Omental fat pad (tissue), 4 donors: ENCODE measurements around the gene ULBP2. TPM values are rescaled to one million over a fixed set of nuclear protein-coding genes. Genes with fewer than 3 reads are reported as not detected.
"Not testable (repeated sequence)": the region's sequence is repeated elsewhere in the genome, so short reads cannot be mapped to it uniquely, and the experiment has no call there.

ENCODE experiments used
- ATAC-seq: fragments of 150-250 bp; one replicate; pipeline ENCODE4 v1.9.1; 2016; ENCODE audit warnings: mild to moderate bottlenecking, moderate library complexity; ENCODE audit not compliant: low FRiP score
- DNase-seq: peaks from one replicate; pipeline ENCODE4 v3.0.0-alpha.2; 2019; ENCODE audit warnings: low spot score
- CTCF ChIP-seq, 3 donors: fragments of 450-650 bp; IDR thresholded peaks; one replicate each; pipeline ENCODE4 v1.5.1; 2016 to 2017; ENCODE audit warnings: antibody characterized with exemption in 3 of 3, mild to moderate bottlenecking in 3 of 3, moderate library complexity in 2 of 3
- total RNA-seq, 4 donors: library from RNA; depleted of rRNA; stranded (reverse); fragments of >200 nt; gene quantifications; one replicate each; pipeline ENCODE4 v1.1.0, GENCODE V29; 2016

The ULBP2 gene
- total RNA-seq, 4 donors from 2014 or later, result 1.1 to 2.5 (median 1.2) TPM; not detected in 1

DNA sequence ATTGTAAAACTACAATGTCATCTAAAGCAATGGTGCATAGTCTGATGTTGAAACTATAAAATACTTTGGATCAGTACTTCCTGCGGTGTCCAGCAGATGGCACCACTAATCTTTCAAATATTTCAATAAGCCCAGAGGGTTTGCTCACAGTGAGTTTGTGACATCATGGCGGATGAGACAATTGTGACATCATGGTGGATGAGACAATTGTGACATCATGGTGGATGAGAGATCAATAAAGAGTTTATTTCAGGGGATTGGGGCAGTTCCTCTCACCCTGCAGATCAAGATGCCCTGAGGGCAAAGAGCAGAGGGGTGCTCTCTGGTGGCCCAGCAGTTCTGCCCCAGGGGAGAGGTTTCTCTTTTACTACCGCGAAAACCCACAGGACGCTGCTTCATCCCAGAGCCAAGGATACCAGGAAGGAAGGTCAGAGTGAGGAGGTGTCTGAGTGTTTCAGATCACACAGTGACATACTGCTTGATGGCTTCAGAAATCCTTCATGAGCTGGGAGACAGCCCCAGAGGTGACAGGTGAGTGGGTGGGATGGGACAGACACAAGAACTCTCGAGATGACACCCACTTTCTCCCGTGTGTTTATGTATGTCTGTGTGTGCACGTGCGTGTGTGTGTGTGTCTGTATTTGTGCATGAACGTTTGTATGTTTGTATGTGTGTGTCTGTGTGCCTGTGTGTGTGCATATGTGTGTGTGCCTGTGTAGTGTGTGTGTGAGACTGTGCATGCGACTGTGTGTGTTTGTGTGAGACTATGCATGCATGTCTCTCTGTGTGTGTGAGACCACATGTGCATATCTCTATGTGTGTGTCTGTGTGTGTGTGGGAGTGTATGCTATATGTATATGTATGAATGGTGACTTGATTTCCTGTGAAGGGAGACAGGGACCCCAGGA lies 7.3 kb upstream of the ULBP2 start:
- DNase-seq (peak; percentile 89), ATAC-seq (no peak)
- peak in 1 of 3 donors; percentile 35 for TF ChIP-seq CTCF (IDR thresholded peaks at IDR 0.05)

DNA sequence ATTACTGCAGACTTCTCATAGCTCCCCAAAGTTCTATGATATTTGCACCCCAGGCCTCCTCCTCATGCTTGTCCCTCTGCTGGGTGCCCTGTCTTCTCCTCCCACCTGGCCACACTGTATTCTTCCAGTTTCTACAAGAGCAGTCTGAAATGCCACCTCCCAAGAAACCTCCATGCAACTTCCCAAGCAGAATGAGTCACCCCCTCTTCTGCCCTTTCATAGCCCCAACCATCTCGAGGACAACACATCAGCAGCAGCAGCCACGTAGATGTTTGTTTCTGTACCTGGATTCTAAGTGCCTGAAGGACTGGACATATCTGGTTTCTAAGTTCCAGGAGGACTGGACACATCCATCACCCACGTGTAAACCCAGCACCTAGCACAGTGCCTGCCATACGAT lies 6.6 kb upstream of the ULBP2 start:
- TF ChIP-seq CTCF (IDR thresholded peaks at IDR 0.05), result no peak
- DNase-seq (no peak), ATAC-seq (peak; percentile 33)

DNA sequence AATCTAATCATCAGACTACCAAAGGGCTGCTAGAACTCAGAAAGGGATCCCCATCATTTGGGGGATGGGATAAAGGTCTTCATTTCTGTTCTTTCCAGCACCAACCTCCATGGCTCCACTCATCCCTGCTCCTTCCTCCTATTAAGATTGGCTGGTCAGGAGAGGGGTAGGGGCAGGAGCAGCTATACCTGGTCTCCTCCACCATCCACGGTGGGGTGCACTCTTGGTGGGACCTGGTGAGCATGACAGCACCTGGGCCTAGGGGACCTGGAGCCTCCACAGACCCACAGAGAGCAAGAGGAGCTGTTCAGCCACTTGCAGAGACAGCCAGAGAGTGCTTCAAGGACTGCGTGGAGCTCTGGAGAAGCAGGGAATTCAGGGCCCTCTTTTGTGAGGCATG lies 6.1 kb upstream of the ULBP2 start:
- ATAC-seq, result no peak
- TF ChIP-seq CTCF (IDR thresholded peaks at IDR 0.05), result no peak
- DNase-seq, result no peak

- TF ChIP-seq CTCF (IDR thresholded peaks at IDR 0.05), result no peak
- ATAC-seq (no peak), DNase-seq (no peak)
Measured at GRCh38 chr6:149936743-149937142, 5.1 kb upstream of the ULBP2 start.

DNA sequence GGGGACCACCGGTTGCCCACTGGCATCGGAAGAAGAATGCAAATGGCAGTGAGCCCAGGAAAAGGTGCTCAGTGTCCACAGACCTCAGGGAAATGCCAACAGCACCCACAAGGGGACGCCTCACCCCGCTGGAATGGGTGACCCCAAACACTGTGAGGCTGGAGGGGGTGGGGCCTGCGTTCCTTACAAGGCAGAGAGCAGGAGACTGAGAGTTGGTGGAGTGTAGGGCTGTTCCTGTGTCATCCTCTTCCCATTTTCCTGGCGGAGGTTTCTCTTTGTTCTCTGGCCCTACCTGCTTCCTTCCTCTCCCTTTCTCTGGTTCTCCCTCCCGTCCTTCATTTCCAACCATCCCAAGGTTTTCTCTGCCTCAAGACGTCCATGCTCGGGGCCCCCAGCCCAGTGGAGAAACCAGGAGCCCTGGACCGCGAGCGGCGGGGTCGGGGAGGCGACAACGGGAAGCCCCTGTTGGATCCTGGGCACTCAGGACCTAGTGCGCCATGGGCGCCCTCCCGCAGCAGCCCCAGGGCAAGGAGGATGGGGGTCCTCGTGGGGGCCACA lies 3.7 kb upstream of the ULBP2 start:
- ATAC-seq, result not testable (repeated sequence)

GRCh38 chr6:149938571-149939355 lies 3.1 kb upstream of the ULBP2 start:
- no peak for TF ChIP-seq CTCF (IDR thresholded peaks at IDR 0.05)
- DNase-seq, result no peak
- no peak for ATAC-seq

More for the DNA sequence above, 3.7 kb upstream of the ULBP2 start:
- not testable (repeated sequence) for DNase-seq

DNA sequence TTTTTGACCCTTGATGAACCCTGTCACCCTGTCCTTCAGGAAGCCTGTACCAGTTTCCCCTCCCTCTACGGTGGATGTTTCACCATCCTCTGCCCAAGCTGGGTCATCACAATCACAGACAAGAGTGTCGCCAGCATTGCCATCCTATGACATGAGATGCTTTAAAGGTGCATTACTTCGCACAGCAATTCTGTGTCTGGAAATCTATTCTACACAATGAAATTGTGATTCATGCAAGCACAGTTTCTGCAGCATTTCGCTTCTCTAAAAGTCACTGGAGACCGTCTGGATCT lies 2.5 kb upstream of the ULBP2 start:
- TF ChIP-seq CTCF (IDR thresholded peaks at IDR 0.05), result no peak
- DNase-seq (no peak), ATAC-seq (no peak)
